GM23338 (cell line): ENCODE measurements around the gene NGLY1. TPM values are rescaled to one million over a fixed set of nuclear protein-coding genes. Genes with fewer than 3 reads are reported as not detected.

Source experiments
- ATAC-seq: fragments of 200-7000 bp; cut with Tn5 transposase; 3 replicates; pipeline ENCODE4 v1.9.1; 2020
- DNase-seq: peaks from one replicate; pipeline ENCODE4 v3.0.0-alpha.2; 2015; ENCODE audit warnings: low spot score
- H2AFZ ChIP-seq: fragments of 200-600 bp; sonication (generic); 2 replicates; pipeline ENCODE4 v1.8.0; 2016; ENCODE audit warnings: antibody characterized with exemption, mild to moderate bottlenecking, moderate library complexity
- H3F3A ChIP-seq: fragments of 200-600 bp; sonication (generic); replicated peaks from 2 replicates; pipeline ENCODE4 v1.8.0; 2017; ENCODE audit warnings: antibody characterized with exemption, mixed run types, low read depth
- H3K27ac ChIP-seq: fragments of 200-600 bp; sonication (generic); 2 replicates; pipeline ENCODE4 v1.6.1; 2016; ENCODE audit warnings: low read depth
- H3K27me3 ChIP-seq: fragments of 200-600 bp; sonication (generic); 2 replicates; pipeline ENCODE4 v1.8.0; 2016; ENCODE audit warnings: mild to moderate bottlenecking, mixed run types, moderate library complexity; ENCODE audit not compliant: insufficient read depth
- H3K36me3 ChIP-seq: fragments of 200-600 bp; sonication (generic); 2 replicates; pipeline ENCODE4 v1.8.0; 2016; ENCODE audit warnings: mild to moderate bottlenecking; ENCODE audit not compliant: insufficient read depth
- H3K4me1 ChIP-seq: fragments of 200-600 bp; sonication (generic); 2 replicates; pipeline ENCODE4 v1.8.0; 2016; ENCODE audit warnings: mild to moderate bottlenecking, moderate library complexity; ENCODE audit not compliant: insufficient read depth
- H3K4me2 ChIP-seq: fragments of 200-600 bp; sonication (generic); 2 replicates; pipeline ENCODE4 v1.7.1; 2017; ENCODE audit warnings: mixed run types
- H3K4me3 ChIP-seq: fragments of 200-600 bp; sonication (generic); 2 replicates; pipeline ENCODE4 v1.6.1; 2016; ENCODE audit warnings: mixed run types
- H3K79me2 ChIP-seq: fragments of 200-600 bp; sonication (generic); replicated peaks from 2 replicates; pipeline ENCODE4 v1.8.0; 2017; ENCODE audit warnings: mild to moderate bottlenecking; ENCODE audit not compliant: insufficient read depth
- H3K9me2 ChIP-seq: fragments of 200-600 bp; sonication (generic); 2 replicates; pipeline ENCODE4 v1.8.0; 2017; ENCODE audit not compliant: insufficient read depth
- H4K20me1 ChIP-seq: fragments of 200-600 bp; sonication (generic); replicated peaks from 2 replicates; pipeline ENCODE4 v1.8.0; 2017; ENCODE audit warnings: mild to moderate bottlenecking; ENCODE audit not compliant: insufficient read depth
- H3K27ac Mint-ChIP-seq: 2 replicates; pipeline ENCODE4 v1.8.0; 2020; ENCODE audit warnings: inconsistent platforms, mild to moderate bottlenecking, moderate library complexity, mixed read lengths
- H3K27me3 Mint-ChIP-seq: 3 replicates; pipeline ENCODE4 v1.8.0; 2022; ENCODE audit warnings: low read depth, mild to moderate bottlenecking, moderate library complexity, mixed read lengths, inconsistent platforms; ENCODE audit not compliant: insufficient read depth, poor library complexity
- H3K36me3 Mint-ChIP-seq: 3 replicates; pipeline ENCODE4 v1.8.0; 2021; ENCODE audit warnings: low read depth, mild to moderate bottlenecking, inconsistent platforms, moderate library complexity, mixed read lengths
- H3K4me1 Mint-ChIP-seq: 3 replicates; pipeline ENCODE4 v1.8.0; 2020; ENCODE audit warnings: mild to moderate bottlenecking, inconsistent platforms, mixed read lengths
- H3K4me3 Mint-ChIP-seq: 3 replicates; pipeline ENCODE4 v1.8.0; 2021; ENCODE audit warnings: moderate library complexity, mild to moderate bottlenecking, inconsistent platforms, mixed read lengths
- H3K9me3 Mint-ChIP-seq: 3 replicates; pipeline ENCODE4 v1.8.0; 2020; ENCODE audit warnings: moderate library complexity, mild to moderate bottlenecking, inconsistent platforms, mixed read lengths
- CREB1 ChIP-seq: fragments of 250-450 bp; sonication (Bioruptor Pico); IDR thresholded peaks from 2 replicates; pipeline ENCODE4 v1.5.0; 2020; ENCODE audit warnings: low read depth, mild to moderate bottlenecking, moderate library complexity
- EZH2 ChIP-seq: fragments of 200-600 bp; sonication (generic); IDR thresholded peaks from one replicate; pipeline ENCODE4 v1.8.0; 2017; ENCODE audit warnings: antibody characterized with exemption, mild to moderate bottlenecking, low read depth; ENCODE audit not compliant: unreplicated experiment
- EZH2phosphoT487 ChIP-seq: fragments of 200-600 bp; sonication (generic); IDR thresholded peaks from one replicate; pipeline ENCODE4 v1.8.1; 2018; ENCODE audit warnings: antibody characterized with exemption; ENCODE audit not compliant: unreplicated experiment
- JUNB ChIP-seq: IDR thresholded peaks from one replicate; pipeline ENCODE4 v1.6.1; 2016; ENCODE audit warnings: antibody characterized with exemption; ENCODE audit not compliant: unreplicated experiment
- NANOG ChIP-seq: IDR thresholded peaks from 2 replicates; pipeline ENCODE4 v1.6.1; 2016; ENCODE audit warnings: antibody characterized with exemption, borderline replicate concordance
- POLR2AphosphoS5 ChIP-seq: IDR thresholded peaks from 2 replicates; pipeline ENCODE4 v1.6.1; 2016; ENCODE audit warnings: antibody characterized with exemption, low read depth
- STAT1 ChIP-seq: IDR thresholded peaks from one replicate; pipeline ENCODE4 v1.6.1; 2016; ENCODE audit warnings: antibody characterized with exemption; ENCODE audit not compliant: unreplicated experiment
- ZNF114 ChIP-seq: fragments of 250-450 bp; sonication (Bioruptor Pico); IDR thresholded peaks from 2 replicates; pipeline ENCODE4 v1.5.0; 2020; ENCODE audit warnings: mild to moderate bottlenecking, moderate library complexity
- ZNF462 ChIP-seq: fragments of 250-450 bp; sonication (Bioruptor Pico); IDR thresholded peaks from 2 replicates; pipeline ENCODE4 v1.5.0; 2020; ENCODE audit warnings: mild to moderate bottlenecking, moderate library complexity
- polyA plus RNA-seq: library from polyadenylated mRNA; unstranded; fragments of >200 nt; fragmentation: Nextera tagmentation; extraction: Ambion mirVana; gene quantifications from 2 replicates; pipeline ENCODE4 v1.2.1, GENCODE V29; 2016
- total RNA-seq: library from RNA; depleted of rRNA; stranded (reverse); fragments of >200 nt; shearing (Covaris generic); gene quantifications from 2 replicates; pipeline ENCODE4 v1.2.3, GENCODE V29; 2014
- TF ChIP-seq, protein P1 (sequence below): IDR thresholded peaks from 2 replicates; pipeline ENCODE4 v1.6.1; 2016; ENCODE audit warnings: antibody characterized with exemption

NGLY1 gene
- total and polyA plus RNA-seq, 2 experiments from 2014 or later, result 20.4 to 43.5 TPM

DNA sequence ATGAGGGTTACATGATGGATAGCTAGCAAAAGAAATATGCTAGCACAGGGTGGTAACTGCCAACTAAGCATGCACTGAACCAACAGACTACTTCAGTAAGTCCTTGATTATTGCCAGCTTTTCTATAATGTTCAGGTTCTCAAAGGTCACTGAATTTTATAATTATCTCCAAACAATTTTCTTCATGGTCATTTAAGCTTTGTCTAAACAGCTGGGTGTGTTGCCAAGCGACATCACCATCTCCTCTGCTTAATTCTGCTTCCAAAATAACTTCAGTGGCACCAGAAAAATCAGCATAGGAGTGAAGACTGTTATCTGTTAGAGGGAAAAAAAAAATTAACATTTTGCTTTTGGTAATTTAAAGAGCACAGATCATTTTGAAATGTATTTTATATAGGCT lies 63.9 kb downstream of the NGLY1 start:
- H3K36me3 Mint-ChIP-seq, result no peaks in the 10 kb centered on the region

More for the DNA sequence above, 63.9 kb downstream of the NGLY1 start:
- H3K27me3 ChIP-seq, result no peaks in the 10 kb centered on the region
- Mint-ChIP-seq H3K27me3 (no peaks in the 10 kb centered on the region), H3K27ac (no peak overlapping the region), H3K4me1 (no peaks in the 10 kb centered on the region), H3K9me3 (peaks cover 3% of the 10 kb centered on the region; the same call in 1 of the 3 replicates), H3K4me3 (no peak overlapping the region)
- H3K4me2 ChIP-seq, result no peak overlapping the region
- no peaks in the 10 kb centered on the region for H3F3A ChIP-seq
- no peaks in the 10 kb centered on the region for H4K20me1 ChIP-seq
- no peak for DNase-seq
- ATAC-seq, result no peak
- H3K4me3 ChIP-seq, result no peak overlapping the region
- no peaks in the 10 kb centered on the region for H3K9me2 ChIP-seq
- TF ChIP-seq NANOG (no peak), CREB1 (CRISPR knock-in tag) (no peak), STAT1 (no peak), POLR2AphosphoS5 (no peak), JUNB (no peak), ZNF114 (no peak), ZNF462 (CRISPR knock-in tag) (no peak), EZH2 (no peak), EZH2phosphoT487 (no peak)
- TF ChIP-seq, protein P1, sequence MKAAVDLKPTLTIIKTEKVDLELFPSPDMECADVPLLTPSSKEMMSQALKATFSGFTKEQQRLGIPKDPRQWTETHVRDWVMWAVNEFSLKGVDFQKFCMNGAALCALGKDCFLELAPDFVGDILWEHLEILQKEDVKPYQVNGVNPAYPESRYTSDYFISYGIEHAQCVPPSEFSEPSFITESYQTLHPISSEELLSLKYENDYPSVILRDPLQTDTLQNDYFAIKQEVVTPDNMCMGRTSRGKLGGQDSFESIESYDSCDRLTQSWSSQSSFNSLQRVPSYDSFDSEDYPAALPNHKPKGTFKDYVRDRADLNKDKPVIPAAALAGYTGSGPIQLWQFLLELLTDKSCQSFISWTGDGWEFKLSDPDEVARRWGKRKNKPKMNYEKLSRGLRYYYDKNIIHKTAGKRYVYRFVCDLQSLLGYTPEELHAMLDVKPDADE, result no peak
- H2AFZ ChIP-seq, result no peak overlapping the region
- no peaks in the 10 kb centered on the region for H3K79me2 ChIP-seq
- H3K4me1 ChIP-seq, result no peaks in the 10 kb centered on the region
- no peak overlapping the region for H3K27ac ChIP-seq
- H3K36me3 ChIP-seq, result peaks cover 4% of the 10 kb centered on the region; the same call in 1 of the 2 replicates
